ENCODE measurements around the gene MT2A.

MT2A gene

GRCh38 chr16:56625140-56625942 is 17.0 kb downstream of the MT2A start, which contains the start of gene MT1E:
MT1E (plus strand) TSS chr16:56625781; CDS start chr16:56625852, 71 bp downstream.
- no peak for TF ChIP-seq GATA3 (IDR thresholded peaks at IDR 0.05; ENCODE audit: low read depth, low read length)
- no peak for TF ChIP-seq GATA2 (IDR thresholded peaks at IDR 0.05; ENCODE audit: low read depth, low read length)

GRCh38 chr16:56625943-56626654 is 17.7 kb downstream of the MT2A start:
- TF ChIP-seq GATA2 (IDR thresholded peaks at IDR 0.05; ENCODE audit: low read depth, low read length) (no peak), GATA3 (IDR thresholded peaks at IDR 0.05; ENCODE audit: low read depth, low read length) (no peak)

- TF ChIP-seq GATA2 (IDR thresholded peaks at IDR 0.05; ENCODE audit: low read depth, low read length) (no peak), GATA3 (IDR thresholded peaks at IDR 0.05; ENCODE audit: low read depth, low read length) (no peak)
Observed at GRCh38 chr16:56626685-56627084, 18.3 kb downstream of the MT2A start.

GRCh38 chr16:56628486-56629350 is 20.3 kb downstream of the MT2A start:
- no peak for TF ChIP-seq GATA2 (IDR thresholded peaks at IDR 0.05; ENCODE audit: low read depth, low read length)
- no peak for TF ChIP-seq GATA3 (IDR thresholded peaks at IDR 0.05; ENCODE audit: low read depth, low read length)

- TF ChIP-seq GATA3 (IDR thresholded peaks at IDR 0.05; ENCODE audit: low read depth, low read length) = peak; percentile 71; the same call in 1 of the 2 replicates
- TF ChIP-seq GATA2 (IDR thresholded peaks at IDR 0.05; ENCODE audit: low read depth, low read length) = peak; percentile 82
Observed at GRCh38 chr16:56629531-56629930, 21.1 kb downstream of the MT2A start.

- TF ChIP-seq GATA3 (IDR thresholded peaks at IDR 0.05; ENCODE audit: low read depth, low read length) = no peak
- no peak for TF ChIP-seq GATA2 (IDR thresholded peaks at IDR 0.05; ENCODE audit: low read depth, low read length)
Observed at GRCh38 chr16:56630134-56630533, 21.8 kb downstream of the MT2A start.

- TF ChIP-seq GATA3 (IDR thresholded peaks at IDR 0.05; ENCODE audit: low read depth, low read length) = no peak
- no peak for TF ChIP-seq GATA2 (IDR thresholded peaks at IDR 0.05; ENCODE audit: low read depth, low read length)
Observed at GRCh38 chr16:56631197-56631596, 22.8 kb downstream of the MT2A start.

- TF ChIP-seq GATA3 (IDR thresholded peaks at IDR 0.05; ENCODE audit: low read depth, low read length) (no peak), GATA2 (IDR thresholded peaks at IDR 0.05; ENCODE audit: low read depth, low read length) (no peak)
Observed at GRCh38 chr16:56631832-56632155, 23.4 kb downstream of the MT2A start.

GRCh38 chr16:56632156-56632847 is 23.9 kb downstream of the MT2A start, which contains the start of gene MT1M:
MT1M (plus strand) TSS chr16:56632659; CDS start chr16:56632732, 73 bp downstream.
- peak; percentile 34 for TF ChIP-seq GATA2 (IDR thresholded peaks at IDR 0.05; ENCODE audit: low read depth, low read length)
- TF ChIP-seq GATA3 (IDR thresholded peaks at IDR 0.05; ENCODE audit: low read depth, low read length) = no peak

- TF ChIP-seq GATA3 (IDR thresholded peaks at IDR 0.05; ENCODE audit: low read depth, low read length) = no peak
- TF ChIP-seq GATA2 (IDR thresholded peaks at IDR 0.05; ENCODE audit: low read depth, low read length) = no peak
Observed at GRCh38 chr16:56632848-56633365, 24.5 kb downstream of the MT2A start.

GRCh38 chr16:56633535-56633934 is 25.2 kb downstream of the MT2A start:
- TF ChIP-seq GATA3 (IDR thresholded peaks at IDR 0.05; ENCODE audit: low read depth, low read length) (no peak), GATA2 (IDR thresholded peaks at IDR 0.05; ENCODE audit: low read depth, low read length) (no peak)

- TF ChIP-seq GATA3 (IDR thresholded peaks at IDR 0.05; ENCODE audit: low read depth, low read length) (no peak), GATA2 (IDR thresholded peaks at IDR 0.05; ENCODE audit: low read depth, low read length) (no peak)
Observed at GRCh38 chr16:56634715-56635440, 26.5 kb downstream of the MT2A start.
